GM18498 (cell line): ENCODE results near the gene SUSD5.
"Not testable (repeated sequence)": the region's sequence is repeated elsewhere in the genome, so short reads cannot be mapped to it uniquely, and the experiment has no call there.

ENCODE experiments used
- ATAC-seq: cut with Tn5 transposase; IDR thresholded peaks from one replicate; pipeline ENCODE4 v1.9.1; 2021; ENCODE audit warnings: mild to moderate bottlenecking, moderate library complexity; ENCODE audit not compliant: unreplicated experiment

SUSD5 gene

DNA sequence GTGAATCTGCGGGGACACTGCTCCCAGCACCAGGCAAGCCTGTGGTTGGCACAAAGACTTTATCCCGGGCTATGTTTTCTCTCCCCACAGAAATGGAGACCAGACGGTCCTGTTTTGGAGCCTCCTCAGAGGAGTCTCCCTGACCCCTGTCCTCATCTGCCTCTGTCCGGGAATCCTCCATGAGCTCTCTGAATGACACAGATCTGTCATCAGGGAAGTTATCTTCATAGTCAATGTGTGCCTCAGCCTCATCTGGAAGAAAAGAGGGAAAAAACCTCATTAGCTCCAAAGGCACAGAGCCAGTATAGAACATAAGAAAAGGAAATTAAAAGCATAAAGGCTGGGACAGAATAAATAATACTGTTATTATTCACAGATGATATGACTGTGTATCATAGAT lies 64.8 kb downstream of the SUSD5 start:
- ATAC-seq = no peak

DNA sequence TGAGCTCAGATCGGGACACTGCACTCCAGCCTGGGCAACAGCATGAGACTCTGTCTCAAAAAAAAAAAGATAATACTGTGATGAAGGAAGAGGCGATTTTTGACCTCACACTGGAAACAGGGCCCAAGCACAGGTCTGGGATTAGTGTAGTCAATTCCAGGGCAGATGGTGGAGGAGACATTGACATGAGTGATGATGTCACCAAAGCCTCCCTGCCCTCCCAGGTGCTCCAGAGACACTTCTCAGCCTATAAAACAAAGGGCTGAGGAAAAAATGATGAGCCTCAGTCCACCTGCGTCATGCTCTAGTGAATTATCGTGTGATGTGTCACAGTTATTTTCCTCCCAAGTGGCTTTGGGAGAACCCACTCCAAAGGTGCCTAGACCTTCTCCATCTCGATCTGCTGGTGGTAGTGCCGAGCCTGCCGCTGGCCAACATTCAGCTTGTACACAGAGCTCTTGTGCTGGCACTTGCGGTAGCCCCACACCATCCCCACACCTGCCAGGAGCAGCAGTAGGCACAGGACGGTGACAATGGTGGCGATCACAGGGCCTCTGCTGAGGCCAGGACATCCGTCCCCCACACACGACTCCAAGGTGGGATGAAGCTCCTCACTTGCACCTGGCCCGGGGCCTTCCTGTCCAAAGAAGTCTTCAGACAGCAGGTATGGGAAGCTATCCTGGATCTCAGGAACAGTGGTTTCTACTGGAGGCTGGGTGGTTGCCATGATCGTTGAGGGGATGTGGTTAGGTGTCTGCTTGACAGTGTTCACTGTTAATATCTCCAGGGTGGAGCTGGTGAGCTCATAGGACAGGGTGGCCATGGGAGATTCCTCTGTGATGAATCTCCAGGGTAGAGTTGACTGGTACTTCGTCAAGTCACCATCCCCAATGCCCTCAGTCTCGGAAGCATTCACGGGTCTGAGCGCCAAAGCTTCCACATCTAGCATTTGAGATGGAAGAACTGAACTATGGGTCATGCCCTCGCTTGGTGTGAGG lies 65.9 kb downstream of the SUSD5 start:
- ATAC-seq = no peak

DNA sequence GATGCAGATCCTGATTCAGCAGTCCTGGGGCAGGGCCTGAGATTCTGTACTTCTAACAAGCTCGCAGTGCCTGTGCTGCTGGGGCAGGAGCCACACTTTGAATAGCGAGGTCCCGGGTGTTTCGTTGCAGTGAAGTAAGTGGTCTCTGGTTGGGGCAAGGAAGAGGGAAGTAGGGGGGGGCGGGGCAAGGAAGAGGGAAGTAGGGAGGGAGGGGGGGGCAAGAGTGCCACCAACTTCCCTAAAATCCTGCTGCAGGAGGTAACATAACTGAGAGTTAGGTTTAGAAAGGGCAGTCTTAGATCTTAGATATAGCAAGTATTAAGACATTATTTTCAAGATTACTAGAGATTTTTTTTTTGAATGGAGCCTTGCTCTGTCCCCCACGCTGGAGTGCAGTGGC lies 69.3 kb downstream of the SUSD5 start:
- no peak for ATAC-seq

DNA sequence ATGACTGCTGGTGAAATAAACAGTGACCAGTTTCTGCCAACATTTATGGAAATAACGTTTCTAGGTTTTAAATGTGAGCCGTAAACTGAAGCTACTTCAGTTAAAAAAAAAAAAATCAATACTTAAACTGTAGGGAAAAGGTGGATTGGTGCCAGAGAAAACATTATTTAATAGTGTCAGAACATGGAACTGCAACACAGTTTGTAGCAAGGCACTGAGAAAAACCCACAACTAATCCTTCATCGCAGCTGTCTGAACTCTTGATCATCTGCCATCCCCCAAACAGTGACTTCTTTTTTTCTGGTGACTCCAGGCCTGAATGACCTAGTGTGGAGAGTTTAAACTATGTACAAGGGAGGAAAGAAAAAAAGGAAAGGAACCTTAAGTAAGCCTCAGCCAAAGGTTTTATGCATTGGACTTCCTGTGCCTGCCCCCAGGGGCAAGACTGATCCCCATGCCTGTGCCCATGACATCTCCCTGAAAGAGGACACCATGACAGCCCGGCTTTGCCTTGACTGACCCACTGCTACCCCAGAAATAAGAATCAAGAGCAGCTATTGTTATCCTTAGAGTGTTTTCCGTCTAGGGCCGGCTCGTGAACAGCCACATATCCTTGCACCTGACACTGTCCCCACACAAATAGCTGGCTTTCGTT lies 71.7 kb downstream of the SUSD5 start:
- no peak for ATAC-seq

DNA sequence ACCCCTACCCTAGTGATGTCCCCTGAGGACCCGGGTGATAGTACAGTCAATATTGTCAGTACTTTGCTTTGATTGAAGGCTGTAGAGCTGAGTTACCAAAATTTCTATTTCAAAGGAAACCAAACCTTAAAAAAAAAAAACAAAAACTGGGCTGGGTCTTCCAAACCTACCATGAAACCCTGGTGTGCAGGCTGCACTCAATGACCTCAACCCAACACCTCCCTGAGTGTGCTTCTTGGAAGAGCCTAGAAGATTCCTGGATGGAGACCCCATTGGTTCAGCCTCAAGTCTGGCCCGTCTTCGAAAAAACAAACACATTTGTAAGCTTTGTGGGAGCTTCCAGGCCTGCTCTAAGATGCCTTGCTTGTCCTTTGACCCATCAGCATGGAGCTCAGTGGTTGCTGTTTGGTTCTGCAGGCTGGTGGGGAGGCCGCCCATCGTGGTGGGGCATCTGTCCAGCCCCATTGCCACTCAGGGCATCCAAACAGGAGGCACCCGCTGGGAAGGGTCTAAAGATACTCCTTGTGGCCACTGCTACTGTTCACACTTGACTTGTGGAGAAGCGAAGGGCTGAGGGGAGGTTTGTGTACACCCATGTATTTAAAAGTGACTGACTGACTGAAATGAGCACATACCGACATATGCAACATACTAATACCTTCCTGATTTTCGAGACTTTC lies 72.6 kb downstream of the SUSD5 start:
- ATAC-seq = no peak

DNA sequence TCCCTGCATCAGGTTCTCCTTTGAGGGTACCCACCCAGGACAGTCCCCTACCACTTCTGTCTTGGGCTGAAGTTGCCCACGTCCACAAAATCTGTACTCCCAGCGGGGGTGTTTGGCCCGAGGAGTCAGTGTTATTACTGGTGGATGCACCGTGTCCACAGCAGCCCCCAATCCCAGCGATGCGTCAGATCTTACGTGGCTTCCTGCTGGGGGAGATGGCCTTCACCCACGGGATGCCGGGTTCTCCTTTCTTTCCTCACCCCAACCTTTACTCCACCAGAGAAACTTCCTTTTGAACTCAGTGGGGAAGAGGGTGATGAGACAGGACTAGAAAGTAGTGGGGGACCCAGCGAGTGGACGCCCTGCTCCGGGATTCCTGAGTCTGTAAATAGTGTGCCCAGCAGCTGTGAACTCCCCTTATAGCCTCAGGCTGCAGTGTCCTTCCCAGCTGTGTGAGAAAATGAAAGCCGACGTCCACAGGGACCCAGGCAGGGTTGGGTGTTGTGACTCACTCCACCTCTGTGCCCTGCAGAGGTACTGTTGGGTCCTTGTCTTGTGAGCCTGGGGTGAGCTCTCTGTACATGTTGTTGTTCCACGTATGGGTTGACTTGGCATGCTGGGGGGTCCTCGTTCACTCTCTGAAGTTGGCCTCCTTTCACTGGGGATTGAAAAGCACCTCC lies 73.2 kb downstream of the SUSD5 start:
- no peak for ATAC-seq

- ATAC-seq = no peak
Measured at GRCh38 chr3:33144433-33144832, 74.2 kb downstream of the SUSD5 start.

DNA sequence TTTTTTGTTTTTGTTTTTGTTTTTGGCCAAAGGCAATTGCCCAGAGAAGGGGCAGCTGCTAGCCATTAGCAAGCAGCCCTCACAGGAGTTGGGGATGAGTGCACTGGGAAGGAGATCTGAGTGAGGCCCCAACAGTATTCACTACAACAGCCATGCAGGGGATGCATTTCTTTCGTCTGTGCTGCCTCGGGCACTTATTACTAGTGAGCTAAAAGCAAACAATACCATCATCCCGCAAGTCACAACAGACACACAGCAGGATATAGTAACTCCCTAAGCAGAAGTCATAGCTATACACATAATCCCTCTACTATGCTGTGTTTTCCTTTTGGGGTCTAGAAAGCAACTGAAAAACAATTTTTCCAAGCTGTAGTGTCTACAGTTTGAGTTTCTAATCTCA lies 77.6 kb downstream of the SUSD5 start:
- no peak for ATAC-seq

GRCh38 chr3:33139996-33140395 lies 78.6 kb downstream of the SUSD5 start:
- ATAC-seq = no peak

GRCh38 chr3:33139006-33139623 lies 79.5 kb downstream of the SUSD5 start:
- ATAC-seq = not testable (repeated sequence)

- ATAC-seq = no peak
Measured at GRCh38 chr3:33137691-33138090, 80.9 kb downstream of the SUSD5 start.

DNA sequence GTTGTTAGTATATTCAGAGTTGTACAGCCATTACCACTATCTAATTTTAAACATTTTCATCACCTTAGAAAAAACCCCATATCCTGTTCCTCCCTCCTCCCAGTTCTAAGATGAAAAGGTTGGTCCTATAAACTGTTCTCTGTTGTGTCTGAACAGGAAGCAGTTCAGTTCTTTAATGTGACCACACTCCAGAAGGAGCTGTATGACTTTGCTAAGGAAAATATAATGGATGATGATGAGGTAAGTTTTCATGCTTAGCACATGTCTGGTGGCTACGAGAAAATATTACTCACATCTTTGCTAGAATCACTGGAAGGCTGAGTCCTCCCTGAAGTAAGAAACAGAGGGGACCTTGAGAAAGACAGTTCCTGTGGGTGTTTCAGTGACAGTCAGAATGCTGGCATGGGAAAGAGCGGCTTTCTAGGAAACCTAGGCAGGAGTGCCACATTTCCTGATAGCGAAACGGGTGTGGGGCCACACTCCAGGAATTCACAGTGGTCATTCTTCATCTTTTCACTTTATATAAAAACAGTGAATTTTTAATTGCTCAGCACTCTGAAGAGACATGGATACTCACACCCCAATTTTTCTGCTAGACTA lies 84.5 kb downstream of the SUSD5 start:
- no peak for ATAC-seq

DNA sequence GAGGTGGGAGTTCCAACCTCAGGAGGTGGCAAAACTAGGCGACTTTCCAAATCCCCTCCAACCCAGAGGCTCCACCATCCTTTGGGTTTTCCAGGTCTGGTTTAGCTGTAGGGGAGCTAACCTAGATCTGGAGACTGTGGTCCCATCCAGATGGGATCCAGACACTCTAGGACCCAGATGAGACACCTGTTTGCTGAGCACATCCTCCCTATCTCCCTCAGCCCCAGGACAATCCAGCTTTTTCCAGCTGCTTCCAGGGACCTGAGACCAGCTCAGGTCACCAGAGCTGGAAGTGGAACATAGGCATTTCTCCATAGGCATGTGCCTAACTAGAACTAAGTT lies 86.6 kb downstream of the SUSD5 start:
- ATAC-seq = no peak

DNA sequence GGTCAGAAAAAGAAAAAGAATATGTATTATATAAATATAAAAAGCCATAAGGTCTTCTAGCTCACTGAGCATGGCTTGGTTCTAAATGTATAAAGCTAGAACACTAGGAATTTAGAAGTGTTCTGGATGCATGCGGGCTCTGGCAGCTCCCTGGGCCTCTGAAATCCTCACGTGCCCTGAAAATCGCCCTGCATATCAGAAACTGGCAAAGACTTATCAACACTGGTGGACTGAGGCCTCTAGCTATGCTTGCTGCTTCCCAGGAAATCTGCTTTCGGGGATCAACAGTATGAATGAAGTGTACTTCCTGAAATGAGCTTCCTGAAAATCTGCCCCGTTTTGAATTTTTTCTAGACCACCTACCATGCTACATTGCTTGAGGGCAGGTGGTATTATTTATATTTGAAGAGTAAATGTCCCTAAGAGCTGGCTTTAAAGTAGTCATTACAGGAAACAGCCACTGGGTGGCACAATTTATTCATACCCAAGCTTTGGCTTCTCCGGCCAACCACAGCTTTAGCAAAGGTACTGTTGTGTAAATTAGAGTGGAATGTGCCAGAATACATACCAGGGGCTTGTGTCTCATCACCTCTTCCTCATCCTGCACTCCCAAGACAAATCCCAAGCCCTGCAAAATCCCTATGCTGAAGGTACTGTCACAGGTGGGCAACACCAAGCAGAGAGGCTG lies 87.1 kb downstream of the SUSD5 start:
- peak; percentile 73 for ATAC-seq

DNA sequence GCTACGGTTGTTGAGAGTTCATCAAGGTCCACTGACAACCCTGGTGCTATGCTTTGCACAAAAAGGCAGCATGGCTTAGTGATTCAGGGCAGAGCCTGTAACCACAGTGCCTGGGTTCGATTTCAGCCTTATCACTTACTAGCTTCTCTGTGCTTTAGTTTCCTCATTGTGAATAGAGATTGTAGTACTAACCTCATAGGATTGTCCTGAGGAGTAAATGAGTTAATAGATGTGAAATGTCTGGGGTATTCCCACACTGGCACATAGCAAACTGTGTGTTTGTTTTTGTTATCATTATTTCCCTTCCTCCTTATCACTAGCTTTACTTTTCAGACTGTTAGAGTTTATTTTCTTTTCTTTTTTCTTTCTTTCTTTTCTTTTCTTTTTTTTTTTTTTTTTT lies 88.5 kb downstream of the SUSD5 start:
- ATAC-seq = no peak

DNA sequence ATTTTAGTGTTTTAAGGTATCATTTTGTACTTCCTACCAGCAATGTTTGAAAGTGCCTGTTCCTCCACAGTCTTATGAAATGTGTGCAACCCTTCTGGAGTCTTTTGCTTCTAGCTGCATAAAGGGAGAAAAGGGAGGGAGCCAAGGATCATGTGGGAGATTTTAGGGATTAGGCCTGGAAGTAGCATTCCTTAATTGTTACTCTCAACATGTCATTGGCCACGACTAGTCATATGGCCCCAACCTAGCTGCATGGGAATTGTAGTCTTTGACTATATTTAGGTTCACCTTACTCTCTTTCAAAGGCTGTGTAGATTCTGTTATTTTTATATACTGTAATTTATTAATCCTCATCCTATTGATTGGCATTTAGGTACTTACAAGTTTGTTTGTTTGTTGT lies 89.9 kb downstream of the SUSD5 start:
- ATAC-seq = no peak

GRCh38 chr3:33125840-33126239 lies 92.8 kb downstream of the SUSD5 start:
- no peak for ATAC-seq

DNA sequence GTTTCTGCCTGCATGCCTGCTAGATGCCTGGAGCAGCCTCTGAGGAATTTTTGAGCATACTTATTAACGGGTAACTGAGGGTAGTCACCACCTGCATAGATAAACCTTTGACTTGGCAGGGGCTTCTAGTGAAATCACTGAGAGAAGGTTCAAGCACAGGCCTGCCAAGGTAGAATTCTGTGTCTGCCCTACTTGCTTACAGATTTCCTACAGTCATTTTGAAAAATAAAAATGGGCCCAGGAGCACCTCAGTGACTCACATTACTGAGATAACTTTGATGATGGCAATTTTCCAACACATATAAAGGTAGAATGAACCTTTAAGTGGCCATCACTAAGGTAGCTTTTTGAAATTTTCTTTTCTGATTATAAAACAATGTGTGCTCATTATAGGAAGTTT lies 94.0 kb downstream of the SUSD5 start:
- ATAC-seq = no peak

DNA sequence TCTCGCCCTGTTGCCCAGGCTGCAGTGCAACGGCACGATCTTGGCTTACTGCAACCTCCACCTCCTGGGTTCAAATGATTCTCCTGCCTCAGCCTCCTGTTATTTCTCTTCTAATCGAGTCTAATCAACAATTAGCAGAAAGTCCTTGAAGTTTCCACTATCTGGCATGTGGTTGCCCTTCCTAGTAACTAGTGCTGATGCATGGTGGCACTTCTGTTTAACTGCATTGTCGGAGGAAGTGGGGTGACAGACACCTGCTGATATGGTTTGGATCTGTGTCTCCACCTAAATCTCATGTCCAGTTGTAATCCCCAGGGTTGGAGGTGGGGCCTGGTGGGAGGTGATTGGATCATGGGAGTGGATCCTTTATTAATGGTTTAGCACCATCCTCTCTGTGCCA lies 95.6 kb downstream of the SUSD5 start:
- ATAC-seq = no peak

DNA sequence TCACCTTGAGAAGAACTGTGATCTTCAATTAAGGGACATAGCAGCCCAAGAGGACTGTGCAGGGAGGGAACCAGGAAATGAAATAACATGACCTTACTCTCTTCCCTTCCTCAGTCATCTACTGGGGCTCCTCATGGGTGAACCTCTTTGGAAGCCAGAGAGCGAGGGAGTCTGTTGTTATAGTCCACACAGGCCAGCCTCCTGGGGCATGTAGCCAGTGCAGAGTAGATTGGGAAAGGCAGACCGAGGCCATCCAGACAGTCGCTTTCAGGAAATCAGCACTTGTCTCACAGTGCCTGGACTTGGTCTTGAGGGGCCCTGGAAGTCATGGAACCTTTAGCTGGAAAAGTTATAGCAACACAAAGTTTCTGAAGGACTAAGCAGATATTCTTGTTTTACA lies 98.7 kb downstream of the SUSD5 start:
- no peak for ATAC-seq
